ENCODE measurements around the gene RAB44.

DNA sequence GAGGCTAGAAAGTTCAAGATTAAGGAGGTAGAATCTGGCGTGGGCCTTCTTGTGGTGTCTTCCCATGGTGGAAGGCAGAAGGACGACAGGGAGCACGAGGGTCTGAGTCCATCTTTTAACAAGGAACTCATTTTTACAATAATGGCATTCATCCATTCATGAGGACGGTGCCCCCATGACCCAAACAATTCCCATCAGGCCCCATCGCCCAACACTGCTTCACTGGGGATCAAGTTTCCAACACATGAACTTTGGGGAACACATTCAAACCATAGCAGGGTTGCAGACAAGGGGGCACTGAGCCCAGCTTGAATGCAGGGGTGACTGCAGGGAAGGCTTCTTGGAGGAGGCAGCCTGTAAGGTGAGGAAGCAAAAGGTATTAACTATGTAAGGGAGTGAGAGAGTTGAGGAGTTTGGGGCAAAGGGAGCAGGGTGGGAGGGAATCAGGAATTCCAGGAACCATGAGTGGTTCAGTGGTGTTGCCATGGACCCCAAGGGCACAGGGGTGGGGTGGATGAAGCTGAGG is 5.5 kb downstream of the RAB44 start:
- TF ChIP-seq CTCF (conservative IDR thresholded peaks at IDR 0.05 in 1 of 2, IDR thresholded peaks at IDR 0.05 in 1 of 2; ENCODE audit: extremely low read depth in 1 of 2, insufficient read depth in 1 of 2, low read depth in 1 of 2, low read length in 2 of 2) (no peak), EZH2 (IDR thresholded peaks at IDR 0.05; ENCODE audit: borderline replicate concordance, low read length) (no peak)

Measured in mammary epithelial cell (primary cell).